ENCODE data around the gene HIC1. TPM values are rescaled to one million over a fixed set of nuclear protein-coding genes. Genes with fewer than 3 reads are reported as not detected.

HIC1 gene
- total and polyA plus RNA-seq, 9 of the 15 experiments (the other 6 are each of a cell fraction or from before 2014, with no cell fraction given), result 0.01 to 2.5 (median 0.18) TPM

GRCh38 chr17:2093349-2093748 is 38.4 kb downstream of the HIC1 start:
- Histone ChIP-seq H3K36me3 (ENCODE audit: control insufficient read depth, insufficient read depth, low read length) (0 out of 3 replicates have a peak, but pooled peaks cover 4% of the 10 kb centered on the region), H3K27ac (ENCODE audit: extremely low read depth, low read depth, low read length) (no peak overlapping the region), H3K79me2 (ENCODE audit: control insufficient read depth, insufficient read depth, low read length) (no peaks in the 10 kb centered on the region), H3K4me1 (replicated peaks in 1 of 2; ENCODE audit: control insufficient read depth in 2 of 2, insufficient read depth in 2 of 2, low read length in 2 of 2) (peaks cover 8 to 15% of the 10 kb centered on the region in 2 experiments; a peak in 4 of 5 replicates), H3K4me2 (ENCODE audit: insufficient read depth, low read length) (no peak overlapping the region), H3K9me3 (replicated peaks; ENCODE audit: control insufficient read depth, insufficient read depth, low read depth, low read length) (no peaks in the 10 kb centered on the region), H3K27me3 (ENCODE audit: control insufficient read depth in 2 of 2, insufficient read depth in 2 of 2, low read length in 2 of 2) (no peaks in the 10 kb centered on the region), H3K9me1 (ENCODE audit: control insufficient read depth, insufficient read depth, low read length) (peaks cover 4% of the 10 kb centered on the region), H3K9ac (ENCODE audit: insufficient read depth in 1 of 2, low read depth in 2 of 2, low read length in 2 of 2) (no peak overlapping the region), H3K4me3 (no peak overlapping the region), H2AFZ (ENCODE audit: low read depth, low read length) (no peak overlapping the region), H4K20me1 (replicated peaks; ENCODE audit: control insufficient read depth, insufficient read depth, low read length) (no peaks in the 10 kb centered on the region)
- 66% methylated on average over 5 of the region's 5 CpGs for WGBS (ENCODE audit: insufficient coverage, low coverage, missing lambda C conversion rate)
- DNase-seq (ENCODE audit: extremely low read depth in 1 of 4, low spot score in 3 of 4), result no peak
- BruUV-seq (replicated peaks), result no TSS peak
- CTCF ChIA-PET (ENCODE audit: low intra/inter-chr PET ratio), result no interaction called here
- FAIRE-seq, result no peak
- POLR2A ChIA-PET, result interaction anchor here (1.0 kb wide), 1 partner anchor 9 kb away, joined by 3 read pairs; no protein-coding TSS in a partner anchor
- in situ Hi-C loops (cut with MboI) (no loop called here), intact Hi-C loops (cut with micrococcal nuclease) (no loop called here)
- no peak for ATAC-seq
- TF ChIP-seq RAD51 (IDR thresholded peaks at IDR 0.05; ENCODE audit: borderline replicate concordance, low read depth) (no peak), SIRT6 (IDR thresholded peaks at IDR 0.05; ENCODE audit: low read depth, low read length) (no peak), ZNF431 (CRISPR knock-in tag; IDR thresholded peaks at IDR 0.05) (no peak), RNF219 (CRISPR knock-in tag; IDR thresholded peaks at IDR 0.05) (no peak), VEZF1 (CRISPR knock-in tag; IDR thresholded peaks at IDR 0.05) (no peak), ZNF76 (CRISPR knock-in tag; IDR thresholded peaks at IDR 0.05; ENCODE audit: borderline replicate concordance) (no peak), E2F1 (CRISPR knock-in tag; IDR thresholded peaks at IDR 0.05) (no peak), ZNF253 (CRISPR knock-in tag; conservative IDR thresholded peaks at IDR 0.05) (no peak), RBM15 (IDR thresholded peaks at IDR 0.05; ENCODE audit: insufficient read depth, low read length) (no peak), ZNF311 (CRISPR knock-in tag; IDR thresholded peaks at IDR 0.05) (no peak), RBM17 (IDR thresholded peaks at IDR 0.05; ENCODE audit: borderline replicate concordance, low read depth, low read length) (no peak), ZNF347 (CRISPR knock-in tag; IDR thresholded peaks at IDR 0.05; ENCODE audit: low read depth) (no peak), HCFC1 (IDR thresholded peaks at IDR 0.05; ENCODE audit: low read depth, low read length) (no peak), ZNF212 (CRISPR knock-in tag; IDR thresholded peaks at IDR 0.05) (no peak), ZNF740 (CRISPR knock-in tag; IDR thresholded peaks at IDR 0.05) (no peak), ZNF740 (tag; IDR thresholded peaks at IDR 0.05) (no peak), ZNF274 (IDR thresholded peaks at IDR 0.05; ENCODE audit: borderline replicate concordance, low read depth, low read length) (no peak), NCOA2 (IDR thresholded peaks at IDR 0.05; ENCODE audit: partially characterized antibody in 2 of 2) (no peak)

Data from K562 (cell line).